HEK293T (cell line): ENCODE data around the gene KRT13.

Experiments
- CTCF ChIA-PET: fragments of 350-600 bp; formaldehyde crosslinking; extraction: SDS; loops from one replicate; lab custom pipeline; 2021; ENCODE audit warnings: antibody characterized with exemption, inconsistent platforms; lab: Yijun Ruan, JAX
- POLR2A ChIA-PET: fragments of 350-600 bp; formaldehyde crosslinking; extraction: SDS; loops from one replicate; lab custom pipeline; 2020; ENCODE audit warnings: antibody characterized with exemption, inconsistent platforms; lab: Yijun Ruan, JAX
- DNase-seq: peaks from one replicate; pipeline ENCODE4 v3.0.0; 2012; ENCODE audit warnings: mixed read lengths; ENCODE audit errors: extremely low spot score
- ARNT ChIP-seq: fragments of 450-650 bp; IDR thresholded peaks from 2 replicates; pipeline ENCODE4 v1.6.1; 2017; ENCODE audit warnings: mild to moderate bottlenecking
- BHLHE40 ChIP-seq: fragments of 450-650 bp; IDR thresholded peaks from 2 replicates; pipeline ENCODE4 v1.6.1; 2016; ENCODE audit warnings: mild to moderate bottlenecking, moderate library complexity, borderline replicate concordance
- CTBP1 ChIP-seq: fragments of 450-650 bp; IDR thresholded peaks from 2 replicates; pipeline ENCODE4 v1.6.1; 2016; ENCODE audit warnings: borderline replicate concordance
- ELF4 ChIP-seq: fragments of 450-650 bp; IDR thresholded peaks from 2 replicates; pipeline ENCODE4 v1.6.1; 2017; ENCODE audit warnings: antibody characterized with exemption
- FOXA1 ChIP-seq: fragments of 450-650 bp; IDR thresholded peaks from 2 replicates; pipeline ENCODE4 v1.6.1; 2016; ENCODE audit warnings: mild to moderate bottlenecking
- FOXK2 ChIP-seq: fragments of 450-650 bp; IDR thresholded peaks from 2 replicates; pipeline ENCODE4 v1.6.1; 2016; ENCODE audit warnings: mild to moderate bottlenecking
- FOXM1 ChIP-seq: fragments of 450-650 bp; IDR thresholded peaks from 2 replicates; pipeline ENCODE4 v1.6.1; 2017; ENCODE audit warnings: mild to moderate bottlenecking, borderline replicate concordance
- HDGF ChIP-seq: fragments of 450-650 bp; IDR thresholded peaks from 2 replicates; pipeline ENCODE4 v1.6.1; 2017; ENCODE audit warnings: antibody characterized with exemption, borderline replicate concordance
- L3MBTL2 ChIP-seq: fragments of 450-650 bp; conservative IDR thresholded peaks from 2 replicates; pipeline ENCODE4 v1.6.1; 2016; ENCODE audit warnings: mild to moderate bottlenecking
- LEF1 ChIP-seq: fragments of 450-650 bp; IDR thresholded peaks from 2 replicates; pipeline ENCODE4 v1.6.1; 2017; ENCODE audit warnings: mild to moderate bottlenecking, borderline replicate concordance
- NFRKB ChIP-seq: fragments of 450-650 bp; IDR thresholded peaks from 2 replicates; pipeline ENCODE4 v1.6.1; 2016; ENCODE audit warnings: mild to moderate bottlenecking, moderate library complexity
- SP1 ChIP-seq: fragments of 450-650 bp; IDR thresholded peaks from 2 replicates; pipeline ENCODE4 v1.6.1; 2017
- SUZ12 ChIP-seq: fragments of 450-650 bp; IDR thresholded peaks from 2 replicates; pipeline ENCODE4 v1.6.1; 2016; ENCODE audit warnings: mild to moderate bottlenecking
- TARDBP ChIP-seq: fragments of 450-650 bp; IDR thresholded peaks from 2 replicates; pipeline ENCODE4 v1.6.1; 2016
- ZNF384 ChIP-seq: fragments of 450-650 bp; IDR thresholded peaks from 2 replicates; pipeline ENCODE4 v1.6.1; 2016
- TF ChIP-seq, protein P1 (sequence below): fragments of 450-650 bp; IDR thresholded peaks from 2 replicates; pipeline ENCODE4 v1.6.1; 2016

KRT13 gene

GRCh38 chr17:41548844-41549595 is 43.6 kb upstream of the KRT13 start:
- ChIA-PET POLR2A (interaction anchor here (0.6 to 2.2 kb wide), 9 partner anchors 11 to 730 kb away, joined by 3 to 10 read pairs (median 4); no protein-coding TSS in a partner anchor), CTCF (interaction anchor here (0.6 to 4.2 kb wide), 72 partner anchors 9 to 936 kb away, joined by 3 to 83 read pairs (median 4); partner anchors contain the start of genes KRT12, KRT20, KRT36 and KRT9)
- peak; percentile 86 for DNase-seq
- TF ChIP-seq NFRKB (no peak), L3MBTL2 (no peak)

DNA sequence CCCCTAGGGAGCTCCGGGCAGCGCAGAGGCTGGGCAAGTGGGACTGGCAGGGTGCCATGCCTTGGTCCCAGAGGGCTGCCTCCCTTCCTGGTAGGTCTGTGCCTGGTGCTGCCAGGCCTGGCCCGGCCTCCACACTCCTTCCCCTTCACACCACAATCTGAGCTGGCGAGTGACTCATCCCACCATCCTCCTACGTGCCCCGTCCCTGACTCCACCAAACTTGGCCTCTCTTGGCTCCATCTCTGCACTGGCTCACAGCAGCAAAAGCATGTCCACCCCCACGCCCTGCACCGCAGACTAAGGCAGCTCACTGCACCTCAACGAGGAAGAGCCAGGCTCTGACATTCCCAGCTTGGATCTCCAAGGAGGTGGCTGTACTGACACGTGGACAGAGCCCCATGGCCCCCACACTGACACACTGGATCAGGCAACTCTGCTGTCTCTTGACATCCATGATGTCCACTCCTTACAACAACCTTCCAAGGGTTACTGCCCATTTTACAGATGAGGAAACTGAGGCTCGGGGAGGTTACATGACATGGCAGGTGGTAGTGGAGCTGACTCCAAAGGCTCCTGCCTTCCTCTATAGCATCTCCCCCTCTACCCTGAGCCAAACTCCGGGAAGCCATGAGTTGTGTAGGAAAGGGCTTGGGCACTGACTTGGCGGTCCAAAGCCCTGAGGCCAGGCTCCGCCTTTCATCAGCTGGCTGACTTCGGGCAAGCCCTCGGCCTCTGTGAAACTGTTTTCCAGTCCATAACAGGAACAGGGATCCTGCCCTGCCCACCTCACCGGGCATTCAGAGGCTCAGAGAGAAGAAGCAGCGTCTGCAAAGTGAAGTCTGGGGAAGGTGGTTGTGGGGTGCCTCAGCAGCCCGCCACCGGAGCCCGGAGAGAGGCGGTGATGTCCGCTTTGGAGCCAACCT is 42.8 kb upstream of the KRT13 start:
- no peak for TF ChIP-seq ELF4
- TF ChIP-seq, protein P1, sequence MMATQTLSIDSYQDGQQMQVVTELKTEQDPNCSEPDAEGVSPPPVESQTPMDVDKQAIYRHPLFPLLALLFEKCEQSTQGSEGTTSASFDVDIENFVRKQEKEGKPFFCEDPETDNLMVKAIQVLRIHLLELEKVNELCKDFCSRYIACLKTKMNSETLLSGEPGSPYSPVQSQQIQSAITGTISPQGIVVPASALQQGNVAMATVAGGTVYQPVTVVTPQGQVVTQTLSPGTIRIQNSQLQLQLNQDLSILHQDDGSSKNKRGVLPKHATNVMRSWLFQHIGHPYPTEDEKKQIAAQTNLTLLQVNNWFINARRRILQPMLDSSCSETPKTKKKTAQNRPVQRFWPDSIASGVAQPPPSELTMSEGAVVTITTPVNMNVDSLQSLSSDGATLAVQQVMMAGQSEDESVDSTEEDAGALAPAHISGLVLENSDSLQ = no peak
- DNase-seq = no peak
- CTCF ChIA-PET = interaction anchor here (0.7 to 4.2 kb wide), 51 partner anchors 8 to 753 kb away, joined by 3 to 83 read pairs (median 5); partner anchors contain the start of genes KRT12, KRT20, KRT36 and KRT9
- POLR2A ChIA-PET = interaction anchor here (0.6 to 2.2 kb wide), 5 partner anchors 78 to 140 kb away, joined by 3 to 10 read pairs (median 4); no protein-coding TSS in a partner anchor

GRCh38 chr17:41547378-41547841 is 42.0 kb upstream of the KRT13 start:
- TF ChIP-seq CTBP1 (no peak), NFRKB (no peak), L3MBTL2 (no peak), LEF1 (no peak), SUZ12 (no peak), TARDBP (no peak), SP1 (no peak), ZNF384 (no peak), FOXK2 (no peak), FOXA1 (no peak), FOXM1 (no peak), HDGF (no peak), ELF4 (no peak), ARNT (no peak), BHLHE40 (no peak)
- TF ChIP-seq, protein P1 = no peak
- POLR2A ChIA-PET = no interaction called here
- CTCF ChIA-PET = interaction anchor here (1.3 to 4.2 kb wide), 7 partner anchors 13 to 637 kb away, joined by 5 to 83 read pairs (median 26); no protein-coding TSS in a partner anchor
- DNase-seq = no peak

DNA sequence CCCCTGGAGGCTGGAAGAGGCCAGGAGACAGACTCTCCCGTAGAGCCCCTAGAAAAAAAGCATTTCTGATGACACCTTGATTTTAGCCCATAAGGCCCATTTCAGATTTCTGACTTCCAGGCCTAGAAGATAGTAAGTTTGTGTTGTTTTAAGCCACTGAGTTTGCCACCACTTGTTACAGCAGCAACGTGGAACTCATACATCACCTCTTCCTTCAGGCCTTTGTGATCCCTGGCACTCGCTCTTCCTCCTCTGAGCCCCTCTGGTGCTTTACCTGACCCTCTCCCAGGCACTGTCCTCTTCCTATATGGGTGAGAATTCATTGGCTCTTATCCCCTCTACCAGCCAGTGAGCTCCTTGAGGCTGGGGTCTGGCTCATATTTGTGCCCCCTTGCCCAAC is 41.4 kb upstream of the KRT13 start:
- no peak for TF ChIP-seq TARDBP
- no peak for TF ChIP-seq BHLHE40
- TF ChIP-seq FOXA1 = no peak
- TF ChIP-seq HDGF = no peak
- no peak for TF ChIP-seq ARNT
- TF ChIP-seq NFRKB = no peak
- TF ChIP-seq SP1 = no peak
- no peak for TF ChIP-seq FOXM1
- TF ChIP-seq ELF4 = no peak
- TF ChIP-seq, protein P1 = no peak
- no peak for TF ChIP-seq ZNF384
- TF ChIP-seq L3MBTL2 = no peak
- no peak for TF ChIP-seq LEF1
- no peak for TF ChIP-seq CTBP1
- TF ChIP-seq FOXK2 = no peak
- no peak for TF ChIP-seq SUZ12
- DNase-seq = no peak
- ChIA-PET CTCF (interaction anchor here (1.3 kb wide), 1 partner anchor 101 kb away, joined by 7 read pairs; no protein-coding TSS in a partner anchor), POLR2A (no interaction called here)

DNA sequence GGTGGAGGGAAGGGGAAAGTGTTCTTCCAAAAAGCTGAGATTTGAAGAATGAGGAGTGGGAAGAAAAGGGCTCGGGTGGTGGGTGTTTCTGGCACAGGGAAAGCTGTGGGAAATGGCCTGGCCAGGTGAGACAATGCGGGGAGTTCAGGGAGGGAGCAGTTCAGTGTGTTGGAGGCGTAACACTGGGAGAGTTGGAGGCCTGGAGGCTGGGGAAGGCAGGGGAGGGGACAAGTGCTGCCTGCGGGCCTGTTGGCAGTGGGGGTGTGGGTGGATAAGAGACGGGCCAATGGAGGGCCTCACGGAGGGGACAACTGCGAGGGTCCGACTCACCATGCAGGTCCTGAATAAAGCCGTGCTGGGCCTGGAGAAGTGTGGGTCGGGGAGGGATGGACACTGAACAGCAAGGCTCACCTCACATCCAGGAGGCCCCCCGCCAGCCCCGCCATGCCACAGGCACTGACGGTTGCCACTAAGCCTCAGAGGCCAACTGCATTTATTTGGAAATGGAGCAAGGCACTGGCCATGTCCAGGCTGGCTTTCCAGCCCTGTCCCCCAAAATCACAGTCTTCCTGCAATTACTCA is 40.5 kb upstream of the KRT13 start:
- DNase-seq = no peak
- ChIA-PET POLR2A (interaction anchor here (0.9 to 1.3 kb wide), 2 partner anchors 120 to 727 kb away, joined by 3 to 4 read pairs; no protein-coding TSS in a partner anchor), CTCF (interaction anchor here (1.3 kb wide), 1 partner anchor 102 kb away, joined by 7 read pairs; no protein-coding TSS in a partner anchor)
- TF ChIP-seq, protein P1 = no peak
- no peak for TF ChIP-seq FOXA1
- no peak for TF ChIP-seq SUZ12
- no peak for TF ChIP-seq LEF1
- no peak for TF ChIP-seq ARNT
- TF ChIP-seq NFRKB = no peak
- TF ChIP-seq BHLHE40 = no peak
- no peak for TF ChIP-seq TARDBP
- TF ChIP-seq SP1 = no peak
- TF ChIP-seq FOXM1 = no peak
- TF ChIP-seq CTBP1 = no peak
- no peak for TF ChIP-seq FOXK2
- TF ChIP-seq L3MBTL2 = no peak
- no peak for TF ChIP-seq ZNF384
- TF ChIP-seq ELF4 = no peak
- TF ChIP-seq HDGF = no peak
